Measurements from ENCODE around the gene TMEM213. TPM values are rescaled to one million over a fixed set of nuclear protein-coding genes. Genes with fewer than 3 reads are reported as not detected.

TMEM213 gene
- total and polyA plus RNA-seq, 2 donors (not counting 1 experiment from before 2014, with no cell fraction given), result not detected

- Histone ChIP-seq H3K27ac (ENCODE audit: insufficient read depth, low read length) (no peak overlapping the region), H3K9me3 (ENCODE audit: control insufficient read depth, insufficient read depth, low read depth, low read length) (no peaks in the 10 kb centered on the region), H3K36me3 (ENCODE audit: control insufficient read depth, insufficient read depth, low read length) (no peaks in the 10 kb centered on the region), H3K4me1 (ENCODE audit: control insufficient read depth, extremely low read depth, insufficient read depth, low read length) (no peaks in the 10 kb centered on the region), H4K20me1 (ENCODE audit: control insufficient read depth, extremely low read depth, insufficient read depth, low read length) (no peaks in the 10 kb centered on the region), H3K4me2 (ENCODE audit: extremely low read depth, insufficient read depth, low read length) (peak overlapping the region; percentile 8), H2AFZ (ENCODE audit: low read length) (no peak overlapping the region), H3K4me3 (replicated peaks in 1 of 4; ENCODE audit: control extremely low read depth in 1 of 4, insufficient read depth in 1 of 4, low read depth in 3 of 4, low read length in 4 of 4) (no peak overlapping the region), H3K27me3 (ENCODE audit: control insufficient read depth, insufficient read depth, low read length) (no peaks in the 10 kb centered on the region), H3K9ac (ENCODE audit: insufficient read depth, low read length) (no peak overlapping the region), H3K79me2 (ENCODE audit: control insufficient read depth, insufficient read depth, low read length) (no peaks in the 10 kb centered on the region)
- peak; percentile 40 to 99 for DNase-seq (ENCODE audit: low read depth in 2 of 2)
- no peak for TF ChIP-seq EZH2 (IDR thresholded peaks at IDR 0.05; ENCODE audit: low read length, missing control alignments)
- TF ChIP-seq, protein P1, sequence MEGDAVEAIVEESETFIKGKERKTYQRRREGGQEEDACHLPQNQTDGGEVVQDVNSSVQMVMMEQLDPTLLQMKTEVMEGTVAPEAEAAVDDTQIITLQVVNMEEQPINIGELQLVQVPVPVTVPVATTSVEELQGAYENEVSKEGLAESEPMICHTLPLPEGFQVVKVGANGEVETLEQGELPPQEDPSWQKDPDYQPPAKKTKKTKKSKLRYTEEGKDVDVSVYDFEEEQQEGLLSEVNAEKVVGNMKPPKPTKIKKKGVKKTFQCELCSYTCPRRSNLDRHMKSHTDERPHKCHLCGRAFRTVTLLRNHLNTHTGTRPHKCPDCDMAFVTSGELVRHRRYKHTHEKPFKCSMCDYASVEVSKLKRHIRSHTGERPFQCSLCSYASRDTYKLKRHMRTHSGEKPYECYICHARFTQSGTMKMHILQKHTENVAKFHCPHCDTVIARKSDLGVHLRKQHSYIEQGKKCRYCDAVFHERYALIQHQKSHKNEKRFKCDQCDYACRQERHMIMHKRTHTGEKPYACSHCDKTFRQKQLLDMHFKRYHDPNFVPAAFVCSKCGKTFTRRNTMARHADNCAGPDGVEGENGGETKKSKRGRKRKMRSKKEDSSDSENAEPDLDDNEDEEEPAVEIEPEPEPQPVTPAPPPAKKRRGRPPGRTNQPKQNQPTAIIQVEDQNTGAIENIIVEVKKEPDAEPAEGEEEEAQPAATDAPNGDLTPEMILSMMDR (conservative IDR thresholded peaks at IDR 0.05 in 1 of 2, IDR thresholded peaks at IDR 0.05 in 1 of 2; ENCODE audit: low read depth in 1 of 2, low read length in 2 of 2), result no peak
Measured at GRCh38 chr7:138875794-138876193, 78.0 kb downstream of the TMEM213 start.

DNA sequence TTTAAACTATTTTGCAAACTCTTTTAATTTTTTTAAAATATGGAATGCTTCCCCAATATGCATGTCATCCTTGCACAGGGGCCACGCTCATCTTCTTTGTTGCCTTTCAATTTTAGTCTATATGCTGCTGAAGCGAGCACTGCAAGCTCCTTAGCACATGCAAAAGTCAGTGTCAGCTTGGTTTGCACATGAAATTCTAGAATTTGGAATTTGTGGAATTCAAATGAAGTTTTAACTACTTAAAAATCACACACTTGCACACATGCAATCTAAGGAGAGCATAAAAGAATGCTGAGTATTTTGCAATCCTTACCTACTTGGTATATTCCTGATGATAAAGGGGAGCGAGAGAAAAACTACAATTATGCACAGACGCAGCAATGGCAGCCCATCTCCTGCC is 78.5 kb downstream of the TMEM213 start:
- no peaks in the 10 kb centered on the region for H3K9me3 ChIP-seq (ENCODE audit: control insufficient read depth, insufficient read depth, low read depth, low read length)
- H3K4me1 ChIP-seq (ENCODE audit: control insufficient read depth, extremely low read depth, insufficient read depth, low read length), result no peaks in the 10 kb centered on the region
- H3K27ac ChIP-seq (ENCODE audit: insufficient read depth, low read length), result no peak overlapping the region
- no peaks in the 10 kb centered on the region for H4K20me1 ChIP-seq (ENCODE audit: control insufficient read depth, extremely low read depth, insufficient read depth, low read length)
- no peak overlapping the region for H3K4me2 ChIP-seq (ENCODE audit: extremely low read depth, insufficient read depth, low read length)
- DNase-seq (ENCODE audit: low read depth in 2 of 2), result peak in 1 of 2 donors; percentile 46
- H3K4me3 ChIP-seq (replicated peaks in 1 of 4; ENCODE audit: control extremely low read depth in 1 of 4, insufficient read depth in 1 of 4, low read depth in 3 of 4, low read length in 4 of 4), result no peak overlapping the region
- H2AFZ ChIP-seq (ENCODE audit: low read length), result no peak overlapping the region
- H3K36me3 ChIP-seq (ENCODE audit: control insufficient read depth, insufficient read depth, low read length), result no peaks in the 10 kb centered on the region
- H3K27me3 ChIP-seq (ENCODE audit: control insufficient read depth, insufficient read depth, low read length), result no peaks in the 10 kb centered on the region
- no peaks in the 10 kb centered on the region for H3K79me2 ChIP-seq (ENCODE audit: control insufficient read depth, insufficient read depth, low read length)
- H3K9ac ChIP-seq (ENCODE audit: insufficient read depth, low read length), result no peak overlapping the region
- TF ChIP-seq EZH2 (IDR thresholded peaks at IDR 0.05; ENCODE audit: low read length, missing control alignments), result no peak
- TF ChIP-seq, protein P1 (conservative IDR thresholded peaks at IDR 0.05 in 1 of 2, IDR thresholded peaks at IDR 0.05 in 1 of 2; ENCODE audit: low read depth in 1 of 2, low read length in 2 of 2), result no peak

- Histone ChIP-seq H3K9me3 (ENCODE audit: control insufficient read depth, insufficient read depth, low read depth, low read length) (no peaks in the 10 kb centered on the region), H3K4me1 (ENCODE audit: control insufficient read depth, extremely low read depth, insufficient read depth, low read length) (no peaks in the 10 kb centered on the region), H2AFZ (ENCODE audit: low read length) (no peak overlapping the region), H4K20me1 (ENCODE audit: control insufficient read depth, extremely low read depth, insufficient read depth, low read length) (no peaks in the 10 kb centered on the region), H3K27ac (ENCODE audit: insufficient read depth, low read length) (no peak overlapping the region), H3K36me3 (ENCODE audit: control insufficient read depth, insufficient read depth, low read length) (no peaks in the 10 kb centered on the region), H3K9ac (ENCODE audit: insufficient read depth, low read length) (no peak overlapping the region), H3K79me2 (ENCODE audit: control insufficient read depth, insufficient read depth, low read length) (no peaks in the 10 kb centered on the region), H3K4me3 (replicated peaks in 1 of 4; ENCODE audit: control extremely low read depth in 1 of 4, insufficient read depth in 1 of 4, low read depth in 3 of 4, low read length in 4 of 4) (no peak overlapping the region), H3K27me3 (ENCODE audit: control insufficient read depth, insufficient read depth, low read length) (no peaks in the 10 kb centered on the region), H3K4me2 (ENCODE audit: extremely low read depth, insufficient read depth, low read length) (no peak overlapping the region)
- DNase-seq (ENCODE audit: low read depth in 2 of 2), result no peak
- TF ChIP-seq, protein P1 (conservative IDR thresholded peaks at IDR 0.05 in 1 of 2, IDR thresholded peaks at IDR 0.05 in 1 of 2; ENCODE audit: low read depth in 1 of 2, low read length in 2 of 2), result no peak
- TF ChIP-seq EZH2 (IDR thresholded peaks at IDR 0.05; ENCODE audit: low read length, missing control alignments), result no peak
Measured at GRCh38 chr7:138878051-138878450, 80.3 kb downstream of the TMEM213 start.
